Measurements from ENCODE around the gene OSBP.
"Not testable (repeated sequence)": the region's sequence is repeated elsewhere in the genome, so short reads cannot be mapped to it uniquely, and the experiment has no call there.

Gene OSBP

DNA sequence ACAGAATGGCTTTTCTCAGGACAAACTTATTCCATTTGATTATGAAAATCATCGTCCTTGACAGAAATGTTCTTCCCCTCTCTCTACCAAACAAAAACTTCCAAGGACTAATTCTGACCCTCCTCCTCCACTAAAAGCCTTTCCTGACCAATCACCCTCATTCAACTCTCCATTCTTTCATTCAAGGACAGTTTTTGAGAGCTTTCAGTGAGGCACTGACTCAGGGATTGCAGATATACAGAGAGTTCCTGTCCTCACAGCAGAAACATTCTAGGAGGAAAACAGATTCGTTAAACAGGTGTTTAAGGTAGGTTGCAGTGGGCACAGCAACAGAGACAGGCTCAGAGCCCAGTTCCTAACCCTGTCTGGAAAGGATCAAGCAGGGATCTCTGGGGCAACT is 62.7 kb downstream of the OSBP start:
- no peak for DNase-seq

DNA sequence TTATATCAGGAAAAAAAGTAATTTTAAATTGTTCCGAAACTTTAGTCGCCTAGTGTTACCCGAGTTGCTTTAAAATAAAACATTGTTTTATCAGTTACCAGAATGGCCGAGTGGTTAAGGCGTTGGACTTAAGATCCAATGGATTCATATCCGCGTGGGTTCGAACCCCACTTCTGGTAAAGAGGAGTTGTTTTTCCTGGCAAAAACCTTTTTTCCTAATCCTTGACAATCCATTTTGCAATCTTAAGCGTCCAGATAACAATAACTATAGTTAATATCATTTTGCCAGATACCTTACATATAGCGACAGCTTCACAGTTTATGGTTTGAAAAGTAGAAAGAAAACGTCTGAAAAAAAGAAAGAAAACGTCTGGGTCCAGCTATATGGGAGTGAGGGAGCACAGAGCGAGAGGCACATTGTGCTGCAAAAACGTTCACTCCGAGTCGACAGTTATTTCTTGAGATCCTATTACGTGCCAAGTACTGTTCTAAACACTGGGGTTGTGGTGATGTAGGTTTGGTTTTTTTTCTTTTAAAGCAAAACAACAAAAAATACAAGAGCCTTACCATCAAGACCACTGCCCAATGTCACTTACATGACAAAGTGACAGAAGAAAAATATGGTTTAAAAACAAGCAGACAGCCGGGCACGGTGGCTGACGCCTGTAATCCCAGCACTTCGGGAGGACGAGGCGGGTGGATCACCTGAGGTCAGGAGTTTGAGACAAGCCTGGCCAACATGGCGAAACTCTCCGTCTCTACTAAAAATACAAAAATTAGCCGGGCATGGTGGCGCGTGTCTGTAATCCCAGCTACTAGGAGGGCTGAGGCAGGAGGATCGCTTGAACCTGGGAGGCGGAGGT is 63.7 kb downstream of the OSBP start:
- DNase-seq, result peak; percentile 84

- peak; percentile 95 for DNase-seq
Observed at GRCh38 chr11:59550842-59551658, 64.5 kb downstream of the OSBP start.

GRCh38 chr11:59550368-59550841 is 65.2 kb downstream of the OSBP start:
- DNase-seq, result peak; percentile 97

- DNase-seq, result no peak
Observed at GRCh38 chr11:59548309-59548656, 67.3 kb downstream of the OSBP start.

DNA sequence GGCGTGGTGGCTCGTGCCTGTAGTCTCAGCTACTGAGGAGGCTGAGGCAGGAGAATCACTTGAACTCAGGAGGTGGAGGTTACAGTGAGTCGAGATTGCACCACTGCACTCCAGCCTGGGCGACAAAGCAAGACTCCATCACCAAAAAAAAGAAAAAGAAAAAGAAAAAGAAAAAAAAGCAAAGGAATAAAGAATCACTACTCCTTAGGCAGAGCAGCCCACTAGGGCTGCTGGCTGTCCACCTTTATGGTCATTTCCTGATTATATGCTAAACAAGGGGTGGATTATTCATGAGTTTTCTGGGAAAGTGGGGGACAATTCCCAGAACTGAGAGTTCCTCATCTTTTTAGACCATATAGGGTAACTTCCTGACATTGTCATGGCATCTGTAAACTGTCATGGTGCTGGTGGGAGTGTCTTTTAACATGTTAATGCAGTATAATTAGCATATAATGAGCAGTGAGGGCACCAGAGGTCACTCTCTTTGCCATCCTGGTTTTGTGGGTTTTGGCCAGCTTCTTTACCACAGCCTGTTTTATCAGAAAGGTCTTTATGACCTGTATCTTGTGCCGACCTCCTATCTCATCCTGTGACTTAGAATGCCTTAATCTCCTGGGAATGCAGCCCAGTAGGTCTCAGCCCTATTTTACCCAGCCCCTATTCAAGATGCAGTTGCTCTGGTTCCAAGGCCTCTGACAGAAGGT is 67.8 kb downstream of the OSBP start:
- not testable (repeated sequence) for DNase-seq

GRCh38 chr11:59545179-59546020 is 70.2 kb downstream of the OSBP start:
- DNase-seq, result peak; percentile 30

GRCh38 chr11:59544869-59545178 is 70.8 kb downstream of the OSBP start:
- no peak for DNase-seq

DNA sequence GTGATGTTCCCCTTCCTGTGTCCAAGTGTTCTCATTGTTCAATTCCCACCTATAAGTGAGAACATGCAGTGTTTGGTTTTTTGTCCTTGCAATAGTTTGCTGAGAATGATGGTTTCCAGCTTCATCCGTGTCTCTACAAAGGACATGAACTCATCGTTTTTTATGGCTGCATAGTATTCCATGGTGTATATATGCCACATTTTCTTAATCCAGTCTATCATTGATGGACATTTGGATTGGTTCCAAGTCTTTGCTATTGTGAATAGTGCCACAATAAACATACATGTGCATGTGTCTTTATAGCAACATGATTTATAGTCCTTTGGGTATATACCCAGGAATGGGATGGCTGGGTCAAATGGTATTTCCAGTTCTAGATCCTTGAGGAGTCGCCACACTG is 71.9 kb downstream of the OSBP start:
- DNase-seq, result not testable (repeated sequence)

GRCh38 chr11:59542142-59542810 is 73.3 kb downstream of the OSBP start:
- no peak for DNase-seq

GRCh38 chr11:59534676-59535075 is 80.9 kb downstream of the OSBP start:
- no peak for DNase-seq

- no peak for DNase-seq
Observed at GRCh38 chr11:59532620-59533019, 83.0 kb downstream of the OSBP start.

- DNase-seq, result no peak
Observed at GRCh38 chr11:59528711-59529110, 86.9 kb downstream of the OSBP start.

All from fibroblast of skin of right quadriceps (primary cell).